H1 (cell line): Measurements from ENCODE around the gene KSR2. TPM values are rescaled to one million over a fixed set of nuclear protein-coding genes. Genes with fewer than 3 reads are reported as not detected.

Source experiments
- CTCF ChIA-PET: fragments of 300-600 bp; sonication (Branson Sonifier 250); formaldehyde crosslinking; loops from one replicate; lab custom pipeline; 2021; ENCODE audit not compliant: partially characterized antibody; lab: Charles Lee
- POLR2A ChIA-PET: fragments of 300-600 bp; sonication (Branson Sonifier 250); formaldehyde crosslinking; loops from one replicate; lab custom pipeline; 2021; ENCODE audit warnings: inconsistent platforms; ENCODE audit not compliant: partially characterized antibody; lab: Charles Lee
- DNase-seq, 2 experiments: peaks; one replicate each; pipeline versions ENCODE4 v3.0.0 to v3.0.0-alpha.2; 2010 to 2022; ENCODE audit warnings: low spot score in 2 of 2, low read depth in 1 of 2, mixed read lengths in 1 of 2
- FAIRE-seq: peaks from 2 replicates; lab custom pipeline; 2011; peaks lifted over from hg19 to GRCh38; lab: Jason Lieb, UNC
- H2AFZ ChIP-seq: 2 replicates; pipeline ENCODE4 v1.8.1; 2012; ENCODE audit warnings: low read length, inconsistent platforms
- H2AK5ac ChIP-seq: 2 replicates; pipeline ENCODE4 v1.6.1; 2013; ENCODE audit warnings: low read depth, low read length
- H2BK120ac ChIP-seq: replicated peaks from 2 replicates; pipeline ENCODE3; 2013; ENCODE audit warnings: low read depth, low read length, inconsistent platforms
- H2BK12ac ChIP-seq: 2 replicates; pipeline ENCODE4 v1.6.1; 2013; ENCODE audit warnings: low read depth, low read length
- H2BK15ac ChIP-seq: 2 replicates; pipeline ENCODE4 v1.6.1; 2013; ENCODE audit warnings: low read length
- H2BK20ac ChIP-seq: 2 replicates; pipeline ENCODE4 v1.6.1; 2013; ENCODE audit warnings: low read length
- H2BK5ac ChIP-seq: 2 replicates; pipeline ENCODE4 v1.6.1; 2013; ENCODE audit warnings: low read depth, low read length
- H3K14ac ChIP-seq: 2 replicates; pipeline ENCODE4 v1.6.1; 2013; ENCODE audit warnings: inconsistent platforms; ENCODE audit not compliant: insufficient read length
- H3K18ac ChIP-seq: 2 replicates; pipeline ENCODE4 v1.6.1; 2013; ENCODE audit warnings: low read length; ENCODE audit errors: extremely low read depth
- H3K23ac ChIP-seq: 2 replicates; pipeline ENCODE4 v1.6.1; 2013; ENCODE audit warnings: inconsistent platforms; ENCODE audit not compliant: insufficient read length
- H3K23me2 ChIP-seq: 2 replicates; pipeline ENCODE4 v1.6.1; 2013; ENCODE audit warnings: low read depth, low read length
- H3K27ac ChIP-seq: 2 replicates; pipeline ENCODE4 v1.6.1; 2011; ENCODE audit warnings: low read depth, low read length, inconsistent platforms
- H3K27me3 ChIP-seq, 4 experiments: replicated peaks in 1 of 4; 1 replicate in 1 of 4; 2 replicates in 3 of 4; pipeline versions ENCODE4 v1.6.1 to v1.8.1; 2011 to 2013; ENCODE audit warnings: low read length in 3 of 4, mild to moderate bottlenecking in 3 of 4, inconsistent platforms in 2 of 4, mixed read lengths in 2 of 4, moderate library complexity in 1 of 4; ENCODE audit not compliant: control insufficient read depth in 3 of 4, insufficient read depth in 3 of 4; ENCODE audit errors: extremely low read depth in 1 of 4
- H3K36me3 ChIP-seq, 4 experiments: 2 replicates each; pipeline versions ENCODE4 v1.6.1 to v1.8.1; 2011 to 2013; ENCODE audit warnings: mild to moderate bottlenecking in 4 of 4, low read length in 3 of 4, moderate library complexity in 2 of 4, control low read depth in 1 of 4, inconsistent platforms in 1 of 4; ENCODE audit not compliant: insufficient read depth in 4 of 4, control insufficient read depth in 2 of 4
- H3K4ac ChIP-seq: replicated peaks from 2 replicates; pipeline ENCODE3; 2013; ENCODE audit warnings: low read length, low read depth, mixed read lengths, inconsistent platforms; ENCODE audit not compliant: insufficient read length
- H3K4me1 ChIP-seq, 4 experiments: replicated peaks in 1 of 4; 1 replicate in 1 of 4; 2 replicates in 3 of 4; pipeline versions ENCODE4 v1.6.1 to v1.8.1; 2011 to 2013; ENCODE audit warnings: low read length in 3 of 4, inconsistent platforms in 2 of 4, mixed read lengths in 1 of 4; ENCODE audit not compliant: insufficient read depth in 4 of 4, control insufficient read depth in 3 of 4
- H3K4me2 ChIP-seq, 2 experiments: 2 replicates each; pipeline versions ENCODE4 v1.6.1 to v1.8.1; 2011 to 2013; ENCODE audit warnings: low read depth in 2 of 2, low read length in 2 of 2, control low read depth in 1 of 2, inconsistent platforms in 1 of 2, mild to moderate bottlenecking in 1 of 2; ENCODE audit not compliant: insufficient read depth in 1 of 2
- H3K4me3 ChIP-seq, 4 experiments: fragments of 200-600, 300-600 bp in 1 of 4; sonication (generic), shearing (Covaris generic), sonication (Bioruptor Twin) in 1 of 4; 2 replicates each; pipeline versions ENCODE4 v1.5.1 to v1.8.1; 2011 to 2016; ENCODE audit warnings: low read length in 4 of 4, low read depth in 3 of 4, control low read depth in 2 of 4, inconsistent platforms in 2 of 4, mild to moderate bottlenecking in 2 of 4, mixed read lengths in 1 of 4, moderate library complexity in 1 of 4; ENCODE audit not compliant: insufficient read depth in 2 of 4; ENCODE audit errors: extremely low read depth in 1 of 4
- H3K56ac ChIP-seq: replicated peaks from 2 replicates; pipeline ENCODE3; 2013; ENCODE audit warnings: low read depth, mild to moderate bottlenecking, mixed read lengths, low read length, inconsistent platforms; ENCODE audit not compliant: insufficient read length
- H3K79me1 ChIP-seq: 2 replicates; pipeline ENCODE4 v1.6.1; 2013; ENCODE audit warnings: low read depth, low read length, control low read depth
- H3K79me2 ChIP-seq, 2 experiments: 2 replicates each; pipeline versions ENCODE4 v1.6.1 to v1.8.1; 2012 to 2013; ENCODE audit warnings: low read length in 2 of 2, mild to moderate bottlenecking in 2 of 2, inconsistent platforms in 1 of 2; ENCODE audit not compliant: insufficient read depth in 2 of 2, control insufficient read depth in 1 of 2
- H3K9ac ChIP-seq, 4 experiments: replicated peaks in 1 of 4; 1 replicate in 1 of 4; 2 replicates in 3 of 4; pipeline versions ENCODE4 v1.6.1 to v1.8.1; 2011 to 2013; ENCODE audit warnings: low read depth in 3 of 4, low read length in 3 of 4, control low read depth in 2 of 4, mild to moderate bottlenecking in 2 of 4, moderate library complexity in 2 of 4, inconsistent platforms in 1 of 4; ENCODE audit errors: extremely low read depth in 1 of 4
- H3K9me3 ChIP-seq, 2 experiments: 2 replicates each; pipeline versions ENCODE4 v1.6.1 to v1.8.1; 2012 to 2013; ENCODE audit warnings: mild to moderate bottlenecking in 2 of 2, moderate library complexity in 2 of 2, control low read depth in 1 of 2, inconsistent platforms in 1 of 2, low read depth in 1 of 2, low read length in 1 of 2, mixed read lengths in 1 of 2; ENCODE audit not compliant: insufficient read depth in 2 of 2
- H4K20me1 ChIP-seq, 2 experiments: replicated peaks in 1 of 2; 2 replicates each; pipeline versions ENCODE3 to v1.8.1; 2011 to 2013; ENCODE audit warnings: inconsistent platforms in 2 of 2, low read length in 2 of 2, mild to moderate bottlenecking in 1 of 2; ENCODE audit not compliant: insufficient read depth in 2 of 2, control insufficient read depth in 1 of 2
- H4K5ac ChIP-seq: 2 replicates; pipeline ENCODE4 v1.6.1; 2013; ENCODE audit warnings: low read length, low read depth, mixed read lengths, inconsistent platforms; ENCODE audit not compliant: insufficient read length
- H4K8ac ChIP-seq: 2 replicates; pipeline ENCODE4 v1.8.0; 2013; ENCODE audit warnings: mild to moderate bottlenecking, moderate library complexity, low read length, inconsistent platforms; ENCODE audit not compliant: insufficient read depth; ENCODE audit errors: extremely low read depth
- H4K91ac ChIP-seq: replicated peaks from 2 replicates; pipeline ENCODE3; 2013; ENCODE audit warnings: low read length, mixed read lengths, inconsistent platforms; ENCODE audit not compliant: insufficient read length
- CHD1 ChIP-seq: IDR thresholded peaks from 2 replicates; pipeline ENCODE4 v1.6.1; 2012; ENCODE audit warnings: low read depth, low read length, improper control_type of control experiment
- CHD2 ChIP-seq: IDR thresholded peaks from 2 replicates; pipeline ENCODE4 v1.6.1; 2012; ENCODE audit warnings: low read length, improper control_type of control experiment
- CTBP2 ChIP-seq: IDR thresholded peaks from 2 replicates; pipeline ENCODE4 v1.7.0; 2011; ENCODE audit warnings: borderline replicate concordance, mild to moderate bottlenecking, moderate library complexity, mixed read lengths, low read length; ENCODE audit not compliant: insufficient read depth, insufficient read length
- JUN ChIP-seq: IDR thresholded peaks from 2 replicates; pipeline ENCODE4 v1.6.1; 2011; ENCODE audit warnings: low read depth, mild to moderate bottlenecking, improper control_type of control experiment, low read length
- WGBS, 2 experiments: shearing (Covaris generic) in 1 of 2; methylation state at CpG; one replicate each; pipeline versions ENCODE4 v1.1.6 to v1.1.7; 2013 to 2015; ENCODE audit warnings: low lambda C conversion rate in 2 of 2, mixed read lengths in 2 of 2, inconsistent platforms in 1 of 2, low coverage in 1 of 2, missing lambda C conversion rate in 1 of 2; ENCODE audit not compliant: insufficient replicate concordance in 2 of 2, insufficient coverage in 1 of 2, insufficient read length in 1 of 2; ENCODE audit errors: extremely low coverage in 1 of 2, missing lambda C conversion rate in 1 of 2; 5-methylcytosine and 5-hydroxymethylcytosine counted together
- polyA plus RNA-seq, 7 experiments: library from polyadenylated mRNA; depleted of rRNA in 3 of 7; stranded (reverse) in 5 of 7; unstranded in 2 of 7; fragments of >200 nt in 5 of 7; fragments of 200-250 nt in 2 of 7; gene quantifications; 1 replicate in 5 of 7; 2 replicates in 1 of 7; 4 replicates in 1 of 7; pipeline versions ENCODE4 v1.2.1 to v1.2.3, GENCODE V29; 2011 to 2013; ENCODE audit warnings: missing spikeins in 2 of 7, mixed read lengths in 2 of 7
- total RNA-seq: library from RNA; stranded (reverse); fragmentation: NEBNext Ultra II Directional; extraction: Animal tissue kit (Norgen Biotek cat#: 25700); gene quantifications from 2 replicates; pipeline ENCODE4 v1.2.1, GENCODE V29; 2021

The KSR2 gene
- total and polyA plus RNA-seq, 2 of the 8 experiments (the other 6 are each of a cell fraction or from before 2014, with no cell fraction given), result 0.74 to 2.2 TPM

DNA sequence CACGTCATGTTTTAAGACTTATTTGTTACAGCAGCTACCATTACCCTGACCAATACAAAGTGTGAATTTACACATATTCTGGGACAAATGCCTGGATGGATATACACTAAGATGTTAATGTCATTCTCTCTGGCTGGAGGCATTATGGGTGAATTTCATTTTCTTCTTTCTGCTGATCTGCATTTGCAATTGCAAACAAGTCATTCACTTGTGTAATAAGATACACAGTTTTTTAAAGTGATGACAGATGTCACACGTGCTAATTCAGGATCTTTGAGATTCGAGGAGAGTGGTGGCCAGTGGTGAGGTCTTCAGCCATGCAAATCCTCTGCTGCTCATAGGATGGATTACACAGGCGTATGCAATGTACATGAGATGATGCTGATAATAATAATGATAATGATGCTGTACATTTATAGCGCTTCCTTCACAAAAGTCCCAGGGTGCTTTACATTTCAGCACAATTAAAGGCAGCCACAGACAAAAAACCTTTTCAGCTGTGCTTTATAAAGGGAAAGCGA, 451.5 kb downstream of the KSR2 start:
- no peak overlapping the region for H2BK5ac ChIP-seq
- H2AK5ac ChIP-seq, result no peak overlapping the region
- peaks cover 0 to 11% (median 7%) of the 10 kb centered on the region in 4 experiments; a peak in 3 of 7 replicates for H3K4me1 ChIP-seq
- CTCF ChIA-PET, result interaction anchor here (0.7 to 1.2 kb wide), 2 partner anchors 152 to 664 kb away, joined by 3 read pairs; no protein-coding TSS in a partner anchor
- no peak overlapping the region for H2BK15ac ChIP-seq
- no peaks in the 10 kb centered on the region for H3K36me3 ChIP-seq
- 76% methylated on average over 6 of the region's 6 CpGs; no CpG with 5 or more reads in 1 of the 2 experiments for WGBS, 2 experiments
- no peak overlapping the region for H2BK120ac ChIP-seq
- H3K79me2 ChIP-seq, result no peaks in the 10 kb centered on the region
- no peak overlapping the region for H3K9ac ChIP-seq
- no peaks in the 10 kb centered on the region for H3K9me3 ChIP-seq
- H3K79me1 ChIP-seq, result no peaks in the 10 kb centered on the region
- H2BK20ac ChIP-seq, result no peak overlapping the region
- H2BK12ac ChIP-seq, result no peak overlapping the region
- H3K27me3 ChIP-seq, result no peaks in the 10 kb centered on the region
- H4K5ac ChIP-seq, result no peak overlapping the region
- H3K56ac ChIP-seq, result no peak overlapping the region
- TF ChIP-seq CTBP2, result no peak
- no peak for TF ChIP-seq CHD1
- TF ChIP-seq CHD2, result no peak
- TF ChIP-seq JUN, result no peak
- no peak overlapping the region for H3K4me3 ChIP-seq
- no peak overlapping the region for H3K14ac ChIP-seq
- H3K4me2 ChIP-seq, result no peak overlapping the region
- no peak overlapping the region for H3K18ac ChIP-seq
- peaks cover 0 to 1% of the 10 kb centered on the region in 2 experiments for H4K20me1 ChIP-seq
- H3K27ac ChIP-seq, result no peak overlapping the region
- H2AFZ ChIP-seq, result no peak overlapping the region
- no peak overlapping the region for H4K8ac ChIP-seq
- FAIRE-seq, result no peak
- DNase-seq, result no peak
- H3K23ac ChIP-seq, result no peak overlapping the region
- peaks cover 2% of the 10 kb centered on the region; the same call in 1 of the 2 replicates for H3K23me2 ChIP-seq
- POLR2A ChIA-PET, result no interaction called here
- H4K91ac ChIP-seq, result no peak overlapping the region
- H3K4ac ChIP-seq, result no peak overlapping the region
